ENCODE measurements around the gene ATP6V0A1. TPM values are rescaled to one million over a fixed set of nuclear protein-coding genes. Genes with fewer than 3 reads are reported as not detected.

Gene ATP6V0A1
- total and polyA plus RNA-seq, 4 donors: 44.4 to 203 (median 74.5) TPM

DNA sequence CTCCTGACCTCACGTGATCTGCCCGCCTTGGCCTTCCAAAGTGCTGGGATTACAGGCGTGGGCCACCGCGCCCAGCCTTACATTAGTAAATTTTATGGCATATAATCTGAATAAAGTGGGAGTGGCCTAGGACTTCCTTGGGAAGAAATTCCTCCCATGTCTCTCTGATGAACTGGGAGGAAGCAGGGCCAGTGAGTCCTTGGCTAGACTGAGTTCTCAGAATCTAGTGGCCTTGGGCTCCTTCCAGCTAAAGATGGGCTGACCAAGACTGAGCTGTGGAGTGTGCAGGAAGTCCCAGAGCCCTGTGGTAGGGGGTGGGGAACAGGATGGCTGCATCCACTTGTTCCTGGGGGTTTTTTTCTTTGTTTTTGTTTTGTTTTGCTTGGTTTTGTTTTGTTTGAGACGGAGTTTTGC, 67.4 kb downstream of the ATP6V0A1 start:
- H3K27ac ChIP-seq (ENCODE audit: low read depth in 1 of 2, low read length in 1 of 2): peak overlapping the region in 1 of 2 donors; percentile 61
- TF ChIP-seq, protein P1, sequence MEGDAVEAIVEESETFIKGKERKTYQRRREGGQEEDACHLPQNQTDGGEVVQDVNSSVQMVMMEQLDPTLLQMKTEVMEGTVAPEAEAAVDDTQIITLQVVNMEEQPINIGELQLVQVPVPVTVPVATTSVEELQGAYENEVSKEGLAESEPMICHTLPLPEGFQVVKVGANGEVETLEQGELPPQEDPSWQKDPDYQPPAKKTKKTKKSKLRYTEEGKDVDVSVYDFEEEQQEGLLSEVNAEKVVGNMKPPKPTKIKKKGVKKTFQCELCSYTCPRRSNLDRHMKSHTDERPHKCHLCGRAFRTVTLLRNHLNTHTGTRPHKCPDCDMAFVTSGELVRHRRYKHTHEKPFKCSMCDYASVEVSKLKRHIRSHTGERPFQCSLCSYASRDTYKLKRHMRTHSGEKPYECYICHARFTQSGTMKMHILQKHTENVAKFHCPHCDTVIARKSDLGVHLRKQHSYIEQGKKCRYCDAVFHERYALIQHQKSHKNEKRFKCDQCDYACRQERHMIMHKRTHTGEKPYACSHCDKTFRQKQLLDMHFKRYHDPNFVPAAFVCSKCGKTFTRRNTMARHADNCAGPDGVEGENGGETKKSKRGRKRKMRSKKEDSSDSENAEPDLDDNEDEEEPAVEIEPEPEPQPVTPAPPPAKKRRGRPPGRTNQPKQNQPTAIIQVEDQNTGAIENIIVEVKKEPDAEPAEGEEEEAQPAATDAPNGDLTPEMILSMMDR (IDR thresholded peaks at IDR 0.05; ENCODE audit: control extremely low read depth, extremely low read depth): no peak
- ATAC-seq (ENCODE audit: insufficient read depth, low FRiP score) (no peak), DNase-seq (no peak)
- H3K27me3 ChIP-seq (ENCODE audit: control insufficient read depth in 3 of 3, insufficient read depth in 3 of 3, low read length in 2 of 3): no peaks in the 10 kb centered on the region
- H3K9ac ChIP-seq (ENCODE audit: insufficient read depth in 1 of 2, low read length in 2 of 2): no peak overlapping the region
- no peaks in the 10 kb centered on the region for H3K9me3 ChIP-seq (ENCODE audit: control insufficient read depth in 4 of 4, insufficient read depth in 3 of 4, low read length in 3 of 4)
- H3K4me1 ChIP-seq (ENCODE audit: control insufficient read depth in 5 of 5, insufficient read depth in 5 of 5, low read length in 5 of 5): peaks cover 0 to 25% (median 22%) of the 10 kb centered on the region in 5 donors
- 83 to 92% methylated on average over 6 of the region's 6 CpGs for WGBS, 2 donors
- H3K4me3 ChIP-seq: no peak overlapping the region
- peaks cover 0 to 16% (median 2%) of the 10 kb centered on the region in 4 donors for H3K36me3 ChIP-seq (ENCODE audit: control insufficient read depth in 4 of 4, insufficient read depth in 4 of 4, low read length in 4 of 4)

DNA sequence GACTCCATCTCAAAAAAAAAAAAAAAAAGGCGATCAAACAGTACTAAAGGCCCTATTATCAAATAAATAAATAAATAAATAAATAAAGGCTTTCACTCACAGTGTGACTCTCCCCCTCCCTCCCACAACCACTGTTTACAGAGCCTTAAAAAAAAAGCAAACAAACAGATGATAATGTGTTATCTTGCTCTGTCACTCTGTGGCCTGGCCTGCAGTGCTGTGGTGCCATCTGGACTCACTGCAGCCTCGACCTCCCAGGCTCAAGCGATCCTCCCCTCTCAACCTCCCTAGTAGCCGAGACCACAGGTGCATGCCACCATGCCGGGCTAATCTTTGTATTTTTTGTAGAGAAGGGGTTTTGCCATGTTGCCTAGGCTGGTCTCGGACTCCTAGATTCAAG, 69.3 kb downstream of the ATP6V0A1 start:
- DNase-seq: no peak

DNA sequence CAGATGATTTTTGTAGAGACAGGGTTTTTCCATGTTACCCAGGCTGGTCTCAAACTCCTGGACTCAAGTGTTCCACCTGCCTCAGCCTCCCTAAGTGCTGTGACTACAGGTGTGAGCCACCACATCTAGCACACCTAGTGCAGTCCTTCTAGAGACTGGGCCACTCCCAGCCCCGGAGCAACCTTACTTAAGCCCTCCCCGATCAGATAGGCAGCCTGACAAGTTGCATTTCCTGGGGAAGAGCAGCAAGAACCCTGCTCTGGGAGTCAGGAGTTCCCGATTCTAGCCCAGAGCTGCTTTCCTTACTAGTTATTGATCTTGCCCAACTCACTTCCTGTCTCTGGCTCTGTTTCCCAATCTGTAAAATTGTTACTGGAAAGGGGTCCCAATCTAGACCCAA, 70.4 kb downstream of the ATP6V0A1 start:
- Histone ChIP-seq H3K27ac (ENCODE audit: low read depth in 1 of 2, low read length in 1 of 2) (no peak overlapping the region), H3K27me3 (ENCODE audit: control insufficient read depth in 3 of 3, insufficient read depth in 3 of 3, low read length in 2 of 3) (no peaks in the 10 kb centered on the region), H3K9ac (ENCODE audit: insufficient read depth in 1 of 2, low read length in 2 of 2) (no peak overlapping the region), H3K4me3 (no peak overlapping the region), H3K4me1 (ENCODE audit: control insufficient read depth in 5 of 5, insufficient read depth in 5 of 5, low read length in 5 of 5) (peaks cover 0 to 11% (median 7%) of the 10 kb centered on the region in 5 donors), H3K9me3 (ENCODE audit: control insufficient read depth in 4 of 4, insufficient read depth in 3 of 4, low read length in 3 of 4) (no peaks in the 10 kb centered on the region), H3K36me3 (ENCODE audit: control insufficient read depth in 4 of 4, insufficient read depth in 4 of 4, low read length in 4 of 4) (no peaks in the 10 kb centered on the region)
- ATAC-seq (ENCODE audit: insufficient read depth, low FRiP score) (no peak), DNase-seq (no peak)
- TF ChIP-seq, protein P1 (IDR thresholded peaks at IDR 0.05; ENCODE audit: control extremely low read depth, extremely low read depth): no peak
- 24 to 49% methylated on average over 3 of the region's 3 CpGs for WGBS, 2 donors

More for the DNA sequence above, 69.3 kb downstream of the ATP6V0A1 start:
- Histone ChIP-seq H3K36me3 (ENCODE audit: control insufficient read depth in 4 of 4, insufficient read depth in 4 of 4, low read length in 4 of 4) (peaks cover 0 to 1% (median 0%) of the 10 kb centered on the region in 4 donors), H3K27ac (ENCODE audit: low read depth in 1 of 2, low read length in 1 of 2) (no peak overlapping the region), H3K4me1 (ENCODE audit: control insufficient read depth in 5 of 5, insufficient read depth in 5 of 5, low read length in 5 of 5) (peaks cover 0 to 14% (median 7%) of the 10 kb centered on the region in 5 donors), H3K9ac (ENCODE audit: insufficient read depth in 1 of 2, low read length in 2 of 2) (no peak overlapping the region), H3K9me3 (ENCODE audit: control insufficient read depth in 4 of 4, insufficient read depth in 3 of 4, low read length in 3 of 4) (no peaks in the 10 kb centered on the region), H3K27me3 (ENCODE audit: control insufficient read depth in 3 of 3, insufficient read depth in 3 of 3, low read length in 2 of 3) (no peaks in the 10 kb centered on the region), H3K4me3 (no peak overlapping the region)
- ATAC-seq (ENCODE audit: insufficient read depth, low FRiP score): no peak
- 94 to 95% methylated on average over 6 of the region's 6 CpGs for WGBS, 2 donors
- TF ChIP-seq, protein P1 (IDR thresholded peaks at IDR 0.05; ENCODE audit: control extremely low read depth, extremely low read depth): no peak

DNA sequence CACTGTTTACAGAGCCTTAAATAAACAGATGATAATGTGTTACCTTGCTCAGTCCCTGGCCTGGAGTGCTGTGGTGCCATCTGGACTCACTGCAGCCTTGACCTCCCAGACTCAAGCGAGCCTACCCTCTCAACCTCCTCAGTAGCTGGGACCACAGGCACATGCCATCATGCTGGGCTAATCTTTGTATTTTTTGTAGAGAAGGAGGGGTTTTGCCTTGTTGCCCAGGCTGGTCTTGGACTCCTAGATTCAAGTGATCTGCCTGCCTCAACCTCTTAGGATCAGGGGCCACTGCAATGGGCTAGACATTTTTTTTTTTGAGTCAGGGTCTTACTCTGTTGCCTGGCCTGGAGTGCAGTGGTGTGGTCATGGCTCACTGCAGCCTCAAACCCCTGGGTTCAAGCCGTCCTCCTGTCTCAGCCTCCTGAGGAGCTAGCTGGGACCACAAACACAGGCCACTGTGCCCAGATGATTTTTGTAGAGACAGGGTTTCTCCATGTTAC, 72.3 kb downstream of the ATP6V0A1 start:
- no peaks in the 10 kb centered on the region for H3K9me3 ChIP-seq (ENCODE audit: control insufficient read depth in 4 of 4, insufficient read depth in 3 of 4, low read length in 3 of 4)
- no peaks in the 10 kb centered on the region for H3K36me3 ChIP-seq (ENCODE audit: control insufficient read depth in 4 of 4, insufficient read depth in 4 of 4, low read length in 4 of 4)
- DNase-seq (no peak), ATAC-seq (ENCODE audit: insufficient read depth, low FRiP score) (no peak)
- H3K4me3 ChIP-seq: no peak overlapping the region
- H3K27ac ChIP-seq (ENCODE audit: low read depth in 1 of 2, low read length in 1 of 2): peak overlapping the region in 1 of 2 donors; percentile 46
- no peak overlapping the region for H3K9ac ChIP-seq (ENCODE audit: insufficient read depth in 1 of 2, low read length in 2 of 2)
- TF ChIP-seq, protein P1 (IDR thresholded peaks at IDR 0.05; ENCODE audit: control extremely low read depth, extremely low read depth): no peak
- no peaks in the 10 kb centered on the region for H3K27me3 ChIP-seq (ENCODE audit: control insufficient read depth in 3 of 3, insufficient read depth in 3 of 3, low read length in 2 of 3)
- H3K4me1 ChIP-seq (ENCODE audit: control insufficient read depth in 5 of 5, insufficient read depth in 5 of 5, low read length in 5 of 5): peaks cover 0 to 21% (median 7%) of the 10 kb centered on the region in 5 donors
- WGBS, 2 donors: 81 to 86% methylated on average over 2 of the region's 2 CpGs
